NCI-H1694 (cell line): Measurements from ENCODE around the gene CYRIA.

Source experiments
- DNase-seq: peaks from one replicate; lab custom pipeline; 2025; lab: John Stamatoyannopoulos, UW

CYRIA gene

DNA sequence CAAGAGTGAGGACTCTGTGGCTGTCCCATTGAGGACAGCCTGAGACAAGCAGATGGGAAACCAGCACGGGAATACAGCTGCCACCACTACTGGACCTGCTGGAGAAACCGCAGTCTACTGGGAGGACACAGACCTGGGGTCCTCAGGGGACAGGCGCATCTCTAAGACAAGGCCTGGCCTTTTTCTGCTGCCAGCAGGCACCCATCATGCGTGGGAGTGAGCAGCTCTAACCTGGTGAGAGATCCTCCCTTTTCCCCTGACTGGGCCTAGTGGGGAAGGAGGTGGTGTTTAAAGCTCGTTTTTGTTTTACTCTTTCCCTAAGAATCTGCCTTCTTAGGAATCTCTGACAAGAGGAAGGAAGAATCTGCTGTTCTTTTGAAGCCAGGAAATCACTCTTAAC, 36.6 kb downstream of the CYRIA start:
- DNase-seq = no peak

DNA sequence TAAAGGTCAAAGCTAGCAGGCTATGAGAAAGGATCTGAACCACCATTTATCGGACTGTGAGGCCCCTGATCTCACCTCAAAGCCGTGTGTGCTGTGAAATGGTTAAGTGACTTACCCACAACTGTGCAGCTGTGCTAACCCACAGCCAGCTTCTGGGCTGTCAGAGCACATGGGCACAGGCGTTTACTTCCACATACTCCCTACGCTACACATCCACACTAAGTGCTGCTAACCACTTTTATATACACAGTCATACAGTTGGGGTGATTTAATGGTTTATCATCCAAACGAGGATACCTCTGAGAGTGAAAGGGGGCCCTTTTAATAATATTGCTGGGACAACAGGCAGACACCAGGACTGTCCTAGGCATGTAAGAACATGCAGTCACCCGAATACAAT, 37.3 kb downstream of the CYRIA start:
- DNase-seq = no peak

DNA sequence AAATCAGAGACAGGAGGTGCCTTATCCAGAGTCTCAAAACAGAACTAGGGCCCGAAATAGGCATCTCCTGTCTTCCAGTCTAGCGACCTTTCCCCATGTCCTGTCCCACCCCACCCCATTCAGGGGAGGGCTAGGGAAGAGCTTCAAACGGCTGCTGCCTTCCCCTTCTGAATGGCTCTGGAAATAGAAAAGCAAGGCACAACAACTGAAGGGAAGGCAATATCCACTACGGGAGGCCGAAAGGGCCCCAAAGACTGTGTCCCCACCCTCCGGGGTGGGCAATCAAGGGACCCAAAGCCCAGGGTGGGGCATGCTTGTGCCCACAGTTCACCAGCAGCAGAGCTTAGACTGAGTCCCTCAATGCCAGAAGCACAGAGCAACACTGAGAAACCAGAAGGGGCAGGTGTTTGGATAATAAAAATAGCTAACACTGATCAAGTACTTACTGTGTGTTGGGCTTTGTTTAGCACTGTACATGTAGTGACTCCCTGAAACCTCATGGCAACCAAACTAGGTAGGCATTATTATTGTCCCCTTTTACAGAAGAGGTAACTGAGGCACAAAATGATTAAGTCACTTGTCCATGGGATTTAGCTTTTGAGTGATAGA, 38.5 kb downstream of the CYRIA start:
- DNase-seq = no peak

DNA sequence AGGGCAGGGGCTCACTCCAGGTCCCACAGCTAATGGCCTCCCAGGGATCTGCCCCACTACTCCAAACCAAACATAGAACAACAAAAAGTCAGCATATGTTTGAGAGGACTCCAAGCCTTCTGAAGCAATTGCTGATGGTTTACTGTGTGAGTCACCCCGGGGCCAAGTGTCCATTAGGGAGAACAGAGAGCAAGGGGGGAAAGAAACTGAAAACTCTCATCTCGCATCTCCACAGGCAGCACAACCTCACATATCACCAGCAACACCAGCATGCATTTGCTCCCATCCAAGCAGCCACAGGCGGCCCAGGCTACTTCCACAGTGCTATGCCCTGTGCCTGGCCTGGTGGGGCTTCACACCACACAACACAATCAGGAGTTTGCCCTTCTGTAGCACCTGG, 39.1 kb downstream of the CYRIA start:
- DNase-seq = no peak

DNA sequence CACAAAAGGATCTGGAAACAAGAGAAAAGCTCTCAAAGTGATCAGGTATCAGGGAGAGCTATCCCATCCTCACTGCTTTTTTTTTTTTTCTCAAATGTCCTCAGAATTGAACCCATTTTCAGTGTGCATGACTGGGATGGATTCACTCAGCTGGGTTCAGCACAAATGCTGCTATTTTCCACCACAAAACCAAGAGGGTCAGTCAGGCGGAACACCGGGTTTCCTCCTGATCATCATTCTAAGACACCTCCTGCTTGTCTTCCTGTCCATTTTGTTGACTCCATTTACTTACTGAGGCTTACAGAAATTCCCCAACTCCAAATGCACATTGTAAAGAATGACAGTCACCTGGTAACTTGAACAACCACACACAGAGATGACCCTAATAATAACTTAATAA, 39.9 kb downstream of the CYRIA start:
- no peak for DNase-seq

DNA sequence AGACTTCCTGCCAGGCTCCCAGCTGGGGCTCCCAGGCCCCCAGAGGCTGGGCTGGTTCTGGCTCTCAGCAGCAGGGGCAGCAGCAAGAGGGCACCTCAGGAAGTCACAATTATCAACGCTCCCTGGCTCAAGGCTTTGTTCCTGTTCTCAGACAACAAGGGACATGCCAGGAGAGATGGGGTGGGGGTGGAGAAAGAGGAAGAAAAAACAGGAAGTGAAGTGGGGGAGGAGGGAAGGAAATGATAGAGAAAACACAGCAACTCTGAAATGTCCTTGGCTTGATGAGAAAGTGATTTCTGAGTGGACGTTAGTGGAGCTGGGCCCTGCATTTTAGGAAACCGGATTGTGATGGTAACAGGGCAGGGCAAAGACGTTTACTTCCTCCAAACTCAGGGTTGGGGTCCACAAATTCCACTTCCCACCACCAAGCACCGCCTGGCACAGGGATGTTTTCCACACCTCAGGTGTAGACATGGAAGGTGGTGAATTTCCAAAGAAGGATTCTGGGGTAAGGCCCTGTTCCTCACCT, 40.4 kb downstream of the CYRIA start:
- DNase-seq = no peak

DNA sequence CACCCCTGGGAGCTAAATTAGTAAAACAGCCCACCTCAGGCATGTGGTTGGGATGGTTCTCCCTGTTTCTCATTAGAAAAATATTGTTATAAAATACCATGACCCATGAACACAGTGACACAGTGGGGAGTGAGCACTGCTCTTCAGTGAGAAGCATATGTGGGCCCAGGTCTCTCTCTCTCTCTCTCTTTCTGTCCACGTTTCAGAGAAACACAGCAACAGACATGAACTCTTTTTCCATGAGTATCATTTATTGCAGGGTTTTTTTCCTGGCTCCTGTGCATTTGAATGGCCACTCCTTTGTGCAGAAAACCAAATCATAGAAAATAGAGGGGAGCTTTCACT, 41.2 kb downstream of the CYRIA start:
- DNase-seq = no peak

DNA sequence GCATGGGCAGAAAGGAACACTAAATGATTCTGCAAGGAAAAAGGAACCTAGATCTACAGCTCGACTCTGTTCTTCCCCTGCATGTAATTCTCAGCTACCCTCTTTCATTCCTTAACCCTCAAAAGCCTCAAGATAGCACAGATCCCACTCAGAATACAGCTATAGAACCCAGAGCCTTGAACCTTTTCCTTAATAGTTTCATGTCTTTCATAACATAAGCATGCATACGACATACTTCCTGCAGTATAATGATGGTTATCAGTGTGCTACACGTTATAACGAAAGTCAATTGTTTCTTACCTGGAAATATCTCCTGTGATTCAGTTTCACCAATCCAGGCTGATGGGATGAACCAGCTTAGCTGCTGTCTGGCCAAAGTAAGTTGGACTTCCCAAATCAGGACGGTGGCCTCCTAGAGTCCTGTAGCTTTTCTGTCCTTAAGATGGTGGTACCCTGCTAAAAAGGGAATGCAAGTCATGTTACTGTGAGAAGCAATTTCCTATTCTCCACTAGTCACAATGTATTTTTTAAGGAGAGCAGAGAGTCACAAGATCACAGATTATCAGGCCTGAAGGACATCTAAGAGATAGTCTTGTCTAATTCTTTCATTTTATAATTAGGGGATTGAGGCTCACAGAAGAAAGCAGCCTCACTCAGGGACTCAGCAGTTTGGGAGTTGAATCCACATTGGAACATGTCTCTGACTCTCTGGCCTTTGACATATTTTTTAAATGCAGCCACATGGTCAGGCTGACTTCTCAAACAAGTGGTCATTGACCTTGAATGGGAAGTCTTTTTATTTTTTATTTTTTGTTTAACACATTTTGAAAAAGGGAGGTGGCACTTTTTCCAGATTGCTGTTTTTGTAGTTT, 41.8 kb downstream of the CYRIA start:
- no peak for DNase-seq

DNA sequence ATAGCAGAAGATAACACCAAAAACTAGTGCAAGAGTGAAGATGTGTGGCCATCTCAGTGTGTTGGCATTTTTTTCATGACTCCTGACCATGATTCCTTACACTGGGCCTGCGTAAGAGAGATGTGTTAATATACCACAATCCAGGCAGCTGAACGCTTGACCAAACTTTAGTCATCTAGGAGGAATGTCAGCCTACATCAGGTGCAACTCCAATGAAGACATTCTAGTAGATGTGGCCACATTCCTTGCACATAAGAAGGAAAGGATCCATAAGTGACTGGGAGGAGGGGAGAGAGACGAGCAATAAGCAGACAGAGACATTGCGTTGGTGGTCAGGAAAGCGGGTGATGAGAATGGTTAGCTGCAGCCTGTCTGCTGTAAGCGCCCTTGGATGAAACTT, 42.6 kb downstream of the CYRIA start:
- no peak for DNase-seq

DNA sequence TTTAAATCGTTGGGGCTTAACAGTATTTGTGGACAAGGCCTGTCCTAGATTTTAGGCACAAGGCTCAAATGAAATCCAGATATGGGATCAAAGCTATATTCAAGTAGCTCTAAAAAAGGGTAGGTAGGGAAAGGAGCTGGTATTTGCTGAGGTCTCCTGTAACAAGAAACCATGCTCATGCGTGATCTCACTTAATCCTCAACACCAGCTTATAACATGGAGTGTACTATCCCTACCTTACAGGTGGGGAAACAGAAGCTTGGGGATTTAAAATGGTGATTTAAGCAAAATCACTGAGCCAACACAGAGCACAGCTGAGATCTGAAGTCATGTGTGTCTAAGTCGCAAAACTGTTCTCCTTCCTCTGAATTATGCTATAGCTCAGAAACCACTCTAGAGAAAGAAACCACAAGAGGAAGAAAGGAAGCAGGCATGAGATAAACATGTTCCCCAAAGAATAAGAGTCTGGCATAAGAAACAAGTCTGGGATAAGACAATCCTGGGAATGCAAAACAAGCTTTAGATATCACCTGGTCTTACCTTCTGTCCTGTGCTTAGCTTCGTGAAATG, 43.1 kb downstream of the CYRIA start:
- DNase-seq = no peak

DNA sequence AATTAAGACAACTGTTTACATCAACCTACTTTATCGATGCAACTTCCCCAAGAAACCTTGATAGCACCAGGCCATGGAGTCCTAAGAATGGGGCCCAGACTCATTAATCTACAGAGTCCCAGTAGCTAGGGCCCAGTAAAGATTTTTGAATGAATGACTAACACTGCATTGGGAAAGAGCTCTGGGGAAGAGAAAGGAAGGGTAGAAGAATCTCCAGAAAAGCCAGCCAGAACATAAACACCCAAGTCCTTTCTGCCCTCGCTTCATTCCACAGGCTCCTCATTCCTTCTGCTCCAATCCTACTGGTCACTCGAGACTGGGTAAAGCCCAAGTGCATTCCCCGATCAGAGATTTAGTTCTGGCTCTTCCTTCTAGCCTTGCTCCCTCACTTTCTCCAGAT, 44.3 kb downstream of the CYRIA start:
- DNase-seq = no peak

DNA sequence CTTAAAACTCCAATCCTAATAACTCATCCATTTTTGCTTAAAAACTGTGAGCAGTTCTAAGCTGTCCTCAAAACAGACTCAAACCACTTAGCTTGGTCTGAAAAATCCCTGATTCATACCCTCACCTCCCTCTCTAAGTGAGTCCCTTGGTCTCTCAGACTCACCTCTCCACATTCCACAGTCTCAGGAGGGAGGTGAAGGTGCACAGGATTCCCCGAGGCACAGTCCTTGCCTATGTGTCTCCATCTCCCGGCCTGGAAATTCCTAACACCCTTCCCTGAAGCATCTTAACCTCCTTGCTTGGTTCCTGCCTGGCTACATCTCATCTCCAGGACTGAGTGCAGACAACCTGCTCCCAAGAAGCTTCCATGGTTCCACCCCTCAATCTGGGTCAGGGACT, 45.0 kb downstream of the CYRIA start:
- DNase-seq = no peak

DNA sequence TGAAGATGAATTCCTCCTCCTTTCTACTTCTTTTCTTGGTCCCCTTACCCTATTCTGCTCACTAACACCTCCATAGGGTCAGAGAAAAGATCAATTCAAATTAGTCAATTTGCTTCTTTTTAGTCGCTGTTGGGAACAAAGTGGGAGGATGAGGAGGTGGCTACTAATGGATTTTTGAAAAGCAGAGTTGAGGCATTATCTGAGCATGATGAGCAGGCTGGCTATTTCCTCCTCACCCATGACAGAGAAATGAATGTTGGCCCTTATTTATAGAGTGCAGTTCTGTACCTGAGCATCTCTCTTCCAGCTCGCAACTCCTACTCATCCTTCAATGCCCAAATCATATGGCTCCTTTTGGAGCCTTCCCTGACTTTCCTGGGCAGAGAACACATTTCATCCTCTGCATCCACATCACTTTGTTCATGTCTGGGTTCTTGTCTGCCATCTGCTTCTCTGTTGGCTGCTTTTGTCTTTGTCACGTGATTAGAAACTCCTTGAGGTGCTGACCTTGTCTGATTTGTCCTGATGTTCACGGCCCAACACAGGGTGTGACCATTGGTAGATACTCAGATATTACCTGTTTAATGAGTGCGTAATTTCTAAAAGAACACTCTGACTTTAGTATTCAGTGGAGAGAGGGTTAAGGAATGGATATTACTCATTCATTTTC, 45.9 kb downstream of the CYRIA start:
- DNase-seq = no peak

DNA sequence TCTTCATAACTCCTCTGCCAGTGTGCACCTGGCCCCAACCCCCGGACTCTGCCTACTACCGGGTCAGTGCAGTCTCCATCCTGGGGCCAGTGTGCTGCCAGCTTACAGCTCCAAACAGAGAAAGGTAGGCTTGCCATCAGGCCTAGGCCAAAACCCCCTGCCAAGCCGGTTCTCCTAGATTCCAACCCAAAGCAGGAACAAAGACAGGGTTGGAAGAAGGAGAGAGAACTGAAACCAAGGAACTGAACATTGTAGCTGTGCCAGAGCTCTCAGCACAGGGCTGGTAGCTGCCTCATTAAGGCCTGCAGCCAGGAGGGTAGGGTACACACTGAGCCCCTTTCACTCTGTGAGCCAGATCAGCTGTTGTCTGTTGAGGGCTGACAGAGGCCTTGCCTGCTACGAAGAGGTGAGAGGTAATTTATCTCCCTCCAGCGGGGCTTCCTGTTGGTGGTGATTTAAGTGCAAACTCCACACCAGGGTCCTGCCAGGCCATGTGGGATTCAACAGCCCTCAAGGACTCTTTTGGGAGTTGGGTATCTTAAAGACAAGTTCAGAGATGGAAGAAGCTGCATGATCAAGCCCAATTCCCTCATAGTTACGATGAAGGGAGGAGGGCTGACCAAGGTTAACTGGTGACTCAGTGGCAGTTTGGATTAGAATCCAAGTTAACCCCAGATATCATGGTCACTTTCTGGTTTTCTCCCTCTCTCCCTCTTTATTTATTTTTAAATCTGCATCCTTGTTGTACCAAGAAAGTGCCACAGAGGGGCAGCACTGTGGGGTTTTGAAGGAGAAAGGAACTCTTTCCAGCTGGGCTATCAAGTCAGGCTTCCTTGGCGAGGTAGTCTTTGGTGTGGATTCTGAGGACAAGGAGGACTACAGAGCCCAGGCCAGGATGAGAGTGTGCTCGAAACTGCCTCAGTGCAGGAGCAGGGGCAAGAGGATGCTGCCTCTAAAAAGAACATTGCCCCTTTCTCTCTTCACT, 48.1 kb downstream of the CYRIA start:
- DNase-seq = no peak
